ENCODE measurements around the gene RHOG. TPM values are rescaled to one million over a fixed set of nuclear protein-coding genes. Genes with fewer than 3 reads are reported as not detected.
"Not testable (repeated sequence)": the region's sequence is repeated elsewhere in the genome, so short reads cannot be mapped to it uniquely, and the experiment has no call there.

The RHOG gene
- polyA plus RNA-seq, 1 donor from 2014 or later = not detected

- TF ChIP-seq SMC3 (conservative IDR thresholded peaks at IDR 0.05; ENCODE audit: poor library complexity) (no peak), TAF1 (IDR thresholded peaks at IDR 0.05; ENCODE audit: low read depth) (no peak), EZH2 (IDR thresholded peaks at IDR 0.05; ENCODE audit: borderline replicate concordance, insufficient read depth, low read length, poor library complexity, severe bottlenecking) (no peak), POLR2AphosphoS5 (IDR thresholded peaks at IDR 0.05) (no peak), CTCF (IDR thresholded peaks at IDR 0.05; ENCODE audit: poor library complexity, severe bottlenecking) (no peak), MXI1 (conservative IDR thresholded peaks at IDR 0.05; ENCODE audit: poor library complexity, severe bottlenecking) (no peak), REST (IDR thresholded peaks at IDR 0.05; ENCODE audit: borderline replicate concordance) (no peak)
- Histone ChIP-seq H3K79me2 (replicated peaks; ENCODE audit: insufficient read depth, low read length) (no peaks in the 10 kb centered on the region), H3F3A (ENCODE audit: insufficient read depth, low read length, poor library complexity, severe bottlenecking) (no peaks in the 10 kb centered on the region), H3K36me3 (ENCODE audit: insufficient read depth, low read length) (no peaks in the 10 kb centered on the region), H3K27ac (ENCODE audit: low read length) (no peak overlapping the region), H2AFZ (ENCODE audit: low read depth, low read length) (no peak overlapping the region), H3K27me3 (ENCODE audit: insufficient read depth, low read depth, low read length) (no peaks in the 10 kb centered on the region), H3K4me3 (ENCODE audit: low read length) (no peak overlapping the region), H3K9ac (ENCODE audit: low read length) (no peak overlapping the region), H4K20me1 (ENCODE audit: insufficient read depth) (no peaks in the 10 kb centered on the region), H3K9me3 (ENCODE audit: low read length) (no peaks in the 10 kb centered on the region), H3K4me2 (ENCODE audit: low read length) (no peak overlapping the region), H3K9me2 (ENCODE audit: insufficient read depth, low read length) (no peaks in the 10 kb centered on the region)
Observed at GRCh38 chr11:3865388-3866193, 24.8 kb upstream of the RHOG start.

- peaks cover 4% of the 10 kb centered on the region for H3K79me2 ChIP-seq (replicated peaks; ENCODE audit: insufficient read depth, low read length)
- no peaks in the 10 kb centered on the region for H4K20me1 ChIP-seq (ENCODE audit: insufficient read depth)
- no peak overlapping the region for H3K27ac ChIP-seq (ENCODE audit: low read length)
- H2AFZ ChIP-seq (ENCODE audit: low read depth, low read length) = no peak overlapping the region
- H3K9me2 ChIP-seq (ENCODE audit: insufficient read depth, low read length) = no peaks in the 10 kb centered on the region
- no peaks in the 10 kb centered on the region for H3K36me3 ChIP-seq (ENCODE audit: insufficient read depth, low read length)
- H3K9me3 ChIP-seq (ENCODE audit: low read length) = no peaks in the 10 kb centered on the region
- no peaks in the 10 kb centered on the region for H3K27me3 ChIP-seq (ENCODE audit: insufficient read depth, low read depth, low read length)
- no peaks in the 10 kb centered on the region for H3F3A ChIP-seq (ENCODE audit: insufficient read depth, low read length, poor library complexity, severe bottlenecking)
- no peak overlapping the region for H3K4me3 ChIP-seq (ENCODE audit: low read length)
- no peak for TF ChIP-seq EZH2 (IDR thresholded peaks at IDR 0.05; ENCODE audit: borderline replicate concordance, insufficient read depth, low read length, poor library complexity, severe bottlenecking)
- TF ChIP-seq REST (IDR thresholded peaks at IDR 0.05; ENCODE audit: borderline replicate concordance) = no peak
- no peak for TF ChIP-seq MXI1 (conservative IDR thresholded peaks at IDR 0.05; ENCODE audit: poor library complexity, severe bottlenecking)
- no peak for TF ChIP-seq RAD21 (conservative IDR thresholded peaks at IDR 0.05)
- TF ChIP-seq CTCF (IDR thresholded peaks at IDR 0.05; ENCODE audit: poor library complexity, severe bottlenecking) = no peak
- TF ChIP-seq POLR2AphosphoS5 (IDR thresholded peaks at IDR 0.05) = no peak
- no peak for TF ChIP-seq TAF1 (IDR thresholded peaks at IDR 0.05; ENCODE audit: low read depth)
- TF ChIP-seq EP300 (conservative IDR thresholded peaks at IDR 0.05; ENCODE audit: poor library complexity, severe bottlenecking) = no peak
- no peak for TF ChIP-seq SMC3 (conservative IDR thresholded peaks at IDR 0.05; ENCODE audit: poor library complexity)
- no peak overlapping the region for H3K4me2 ChIP-seq (ENCODE audit: low read length)
- H3K9ac ChIP-seq (ENCODE audit: low read length) = no peak overlapping the region
Observed at GRCh38 chr11:3861683-3862082, 20.9 kb upstream of the RHOG start.

GRCh38 chr11:3860898-3861393 lies 20.2 kb upstream of the RHOG start:
- not testable (repeated sequence) for H3K79me2 ChIP-seq (replicated peaks; ENCODE audit: insufficient read depth, low read length); H3K4me3 ChIP-seq (ENCODE audit: low read length); H3K27ac ChIP-seq (ENCODE audit: low read length); H3K36me3 ChIP-seq (ENCODE audit: insufficient read depth, low read length); H4K20me1 ChIP-seq (ENCODE audit: insufficient read depth); H2AFZ ChIP-seq (ENCODE audit: low read depth, low read length); H3F3A ChIP-seq (ENCODE audit: insufficient read depth, low read length, poor library complexity, severe bottlenecking); H3K9ac ChIP-seq (ENCODE audit: low read length); H3K9me3 ChIP-seq (ENCODE audit: low read length); H3K9me2 ChIP-seq (ENCODE audit: insufficient read depth, low read length); H3K27me3 ChIP-seq (ENCODE audit: insufficient read depth, low read depth, low read length); H3K4me2 ChIP-seq (ENCODE audit: low read length)
